H9 (cell line): Measurements from ENCODE around the gene STK32C. TPM values are rescaled to one million over a fixed set of nuclear protein-coding genes. Genes with fewer than 3 reads are reported as not detected.

Experiments used
- DNase-seq: peaks from one replicate; pipeline ENCODE4 v3.0.0-alpha.2; 2017
- H2AFZ ChIP-seq: one replicate; pipeline ENCODE4 v1.6.1; 2013; ENCODE audit warnings: mild to moderate bottlenecking, low read length, control low read depth, moderate library complexity
- H2AK5ac ChIP-seq: 2 replicates; pipeline ENCODE4 v1.6.1; 2013; ENCODE audit warnings: low read length, control low read depth, mixed read lengths; ENCODE audit not compliant: insufficient read length
- H2BK120ac ChIP-seq: one replicate; pipeline ENCODE4 v1.6.1; 2013; ENCODE audit warnings: low read depth, mild to moderate bottlenecking, low read length, control low read depth, inconsistent platforms; ENCODE audit not compliant: poor library complexity, severe bottlenecking
- H2BK12ac ChIP-seq: 2 replicates; pipeline ENCODE4 v1.6.1; 2013; ENCODE audit warnings: low read length, control low read depth, mixed read lengths, low read depth; ENCODE audit not compliant: insufficient read length
- H2BK15ac ChIP-seq: 2 replicates; pipeline ENCODE4 v1.6.1; 2013; ENCODE audit warnings: low read depth, low read length, control low read depth
- H2BK20ac ChIP-seq: one replicate; pipeline ENCODE4 v1.6.1; 2013; ENCODE audit warnings: low read depth, mild to moderate bottlenecking, low read length, control low read depth, inconsistent platforms; ENCODE audit not compliant: poor library complexity, severe bottlenecking
- H2BK5ac ChIP-seq: 2 replicates; pipeline ENCODE4 v1.6.1; 2013; ENCODE audit warnings: low read length, control low read depth, mixed read lengths; ENCODE audit not compliant: insufficient read length
- H3K14ac ChIP-seq: 2 replicates; pipeline ENCODE4 v1.6.1; 2013; ENCODE audit warnings: low read length, control low read depth; ENCODE audit not compliant: insufficient read depth
- H3K18ac ChIP-seq: 2 replicates; pipeline ENCODE4 v1.6.1; 2013; ENCODE audit warnings: low read depth, mild to moderate bottlenecking, mixed read lengths, low read length, control low read depth; ENCODE audit not compliant: insufficient read length
- H3K23ac ChIP-seq: 2 replicates; pipeline ENCODE4 v1.6.1; 2013; ENCODE audit warnings: low read length, control low read depth, mixed read lengths, low read depth; ENCODE audit not compliant: insufficient read length
- H3K23me2 ChIP-seq: 2 replicates; pipeline ENCODE4 v1.6.1; 2013; ENCODE audit warnings: low read depth, mild to moderate bottlenecking, mixed read lengths, low read length, control low read depth; ENCODE audit not compliant: insufficient read length, poor library complexity, severe bottlenecking
- H3K27ac ChIP-seq: 2 replicates; pipeline ENCODE4 v1.5.1; 2013; ENCODE audit warnings: low read length, control low read depth, mixed read lengths, low read depth; ENCODE audit not compliant: insufficient read length
- H3K27me3 ChIP-seq: 2 replicates; pipeline ENCODE4 v1.6.1; 2013; ENCODE audit warnings: low read length, control low read depth, inconsistent platforms; ENCODE audit not compliant: insufficient read depth
- H3K4ac ChIP-seq: 2 replicates; pipeline ENCODE4 v1.6.1; 2013; ENCODE audit warnings: low read depth, mild to moderate bottlenecking, control low read depth, inconsistent platforms, low read length, moderate library complexity
- H3K4me1 ChIP-seq: 2 replicates; pipeline ENCODE4 v1.6.1; 2013; ENCODE audit warnings: low read length, control low read depth, inconsistent platforms; ENCODE audit not compliant: insufficient read depth
- H3K4me2 ChIP-seq: 2 replicates; pipeline ENCODE4 v1.6.1; 2013; ENCODE audit warnings: low read length, control low read depth, mixed read lengths; ENCODE audit not compliant: insufficient read length, insufficient read depth
- H3K56ac ChIP-seq: 2 replicates; pipeline ENCODE4 v1.6.1; 2013; ENCODE audit warnings: low read depth, mild to moderate bottlenecking, mixed read lengths, low read length, control low read depth; ENCODE audit not compliant: insufficient read length
- H3K79me1 ChIP-seq: 2 replicates; pipeline ENCODE4 v1.6.1; 2013; ENCODE audit warnings: low read depth, mild to moderate bottlenecking, moderate library complexity, low read length, control low read depth, inconsistent platforms; ENCODE audit not compliant: insufficient read depth, poor library complexity, severe bottlenecking
- H3K79me2 ChIP-seq: 2 replicates; pipeline ENCODE4 v1.6.1; 2013; ENCODE audit warnings: low read length, control low read depth, inconsistent platforms; ENCODE audit not compliant: insufficient read depth
- H3K9ac ChIP-seq: 2 replicates; pipeline ENCODE4 v1.6.1; 2013; ENCODE audit warnings: low read length, control low read depth, mixed read lengths; ENCODE audit not compliant: insufficient read length; ENCODE audit errors: extremely low read depth
- H3K9me3 ChIP-seq: one replicate; pipeline ENCODE4 v1.6.1; 2013; ENCODE audit warnings: low read depth, low read length, inconsistent platforms; ENCODE audit not compliant: control insufficient read depth
- H3T11ph ChIP-seq: one replicate; pipeline ENCODE4 v1.6.1; 2013; ENCODE audit warnings: mild to moderate bottlenecking, low read length, control low read depth, inconsistent platforms
- H4K20me1 ChIP-seq: one replicate; pipeline ENCODE4 v1.6.1; 2013; ENCODE audit not compliant: control insufficient read depth, insufficient read length, insufficient read depth
- H4K5ac ChIP-seq: 2 replicates; pipeline ENCODE4 v1.6.1; 2013; ENCODE audit warnings: low read depth, mild to moderate bottlenecking, mixed read lengths, low read length, control low read depth; ENCODE audit not compliant: insufficient read length
- H4K8ac ChIP-seq: replicated peaks from 2 replicates; pipeline ENCODE4 v1.6.1; 2013; ENCODE audit warnings: low read length, control low read depth, mixed read lengths, low read depth; ENCODE audit not compliant: insufficient read length
- H4K91ac ChIP-seq: 2 replicates; pipeline ENCODE4 v1.6.1; 2013; ENCODE audit warnings: low read depth, mild to moderate bottlenecking, moderate library complexity, mixed read lengths, low read length, control low read depth; ENCODE audit not compliant: insufficient read length
- H3K27ac Mint-ChIP-seq, 3 experiments: 2 replicates in 2 of 3; 3 replicates in 1 of 3; pipeline ENCODE4 v1.8.0; 2020 to 2021; ENCODE audit warnings: mixed read lengths in 3 of 3, mild to moderate bottlenecking in 1 of 3, moderate library complexity in 1 of 3
- H3K27me3 Mint-ChIP-seq: 2 replicates; pipeline ENCODE4 v1.8.0; 2021; ENCODE audit warnings: low read depth, mild to moderate bottlenecking, moderate library complexity, mixed read lengths
- H3K36me3 Mint-ChIP-seq, 3 experiments: 2 replicates in 2 of 3; 3 replicates in 1 of 3; pipeline ENCODE4 v1.8.0; 2020 to 2021; ENCODE audit warnings: low read depth in 3 of 3, mixed read lengths in 3 of 3; ENCODE audit not compliant: insufficient read depth in 1 of 3
- H3K4me1 Mint-ChIP-seq, 2 experiments: 2 replicates each; pipeline ENCODE4 v1.8.0; 2020; ENCODE audit warnings: mixed read lengths in 2 of 2
- H3K4me3 Mint-ChIP-seq, 2 experiments: 2 replicates in 1 of 2; 3 replicates in 1 of 2; pipeline ENCODE4 v1.8.0; 2020 to 2021; ENCODE audit warnings: mild to moderate bottlenecking in 2 of 2, mixed read lengths in 2 of 2, moderate library complexity in 1 of 2
- H3K9me3 Mint-ChIP-seq, 2 experiments: 2 replicates in 1 of 2; 3 replicates in 1 of 2; pipeline ENCODE4 v1.8.0; 2020; ENCODE audit warnings: mild to moderate bottlenecking in 2 of 2, mixed read lengths in 2 of 2, moderate library complexity in 1 of 2
- CTCF ChIP-seq: fragments of 200-600 bp; sonication (generic); conservative IDR thresholded peaks from 3 replicates; pipeline ENCODE4 v1.8.0; 2021; ENCODE audit warnings: antibody characterized with exemption, mild to moderate bottlenecking
- WGBS: extraction: QIAGEN DNeasy Blood & Tissue Kit; methylation state at CpG from one replicate; pipeline ENCODE4 v1.1.7; 2013; ENCODE audit warnings: missing lambda C conversion rate, low lambda C conversion rate, mixed read lengths; ENCODE audit not compliant: insufficient read length; ENCODE audit errors: extremely low coverage; 5-methylcytosine and 5-hydroxymethylcytosine counted together
- total RNA-seq: library from RNA; stranded (reverse); gene quantifications from 2 replicates; pipeline ENCODE4 v1.2.1, GENCODE V29; 2021

Gene STK32C
- total RNA-seq, 1 experiment from 2014 or later: 11.3 TPM

GRCh38 chr10:132200344-132201110 lies 107.2 kb downstream of the STK32C start:
- TF ChIP-seq CTCF: no peak
- H2BK5ac ChIP-seq: no peak overlapping the region
- no peaks in the 10 kb centered on the region for H3K27me3 ChIP-seq
- no peaks in the 10 kb centered on the region for H3K4me1 ChIP-seq
- H3K23me2 ChIP-seq: no peaks in the 10 kb centered on the region
- H3K79me2 ChIP-seq: no peaks in the 10 kb centered on the region
- H2BK12ac ChIP-seq: no peak overlapping the region
- H4K20me1 ChIP-seq: no peaks in the 10 kb centered on the region
- no peak overlapping the region for H2BK20ac ChIP-seq
- H2BK15ac ChIP-seq: no peak overlapping the region
- H3K9ac ChIP-seq: no peak overlapping the region
- H4K91ac ChIP-seq: no peak overlapping the region
- no peak overlapping the region for H3T11ph ChIP-seq
- no peak overlapping the region for H3K18ac ChIP-seq
- no peaks in the 10 kb centered on the region for H3K79me1 ChIP-seq
- no peak overlapping the region for H3K27ac ChIP-seq
- no peak overlapping the region for H3K27ac Mint-ChIP-seq
- no peak overlapping the region for H2BK120ac ChIP-seq
- H3K27me3 Mint-ChIP-seq: no peaks in the 10 kb centered on the region
- no peak overlapping the region for H3K4me3 Mint-ChIP-seq
- H3K4me1 Mint-ChIP-seq: no peaks in the 10 kb centered on the region
- no peak overlapping the region for H4K8ac ChIP-seq
- H3K4ac ChIP-seq: no peak overlapping the region
- H2AK5ac ChIP-seq: no peak overlapping the region
- no CpG with 5 or more reads among the region's 35 CpGs for WGBS
- H3K56ac ChIP-seq: no peak overlapping the region
- H3K36me3 Mint-ChIP-seq: peaks cover 0 to 5% (median 0%) of the 10 kb centered on the region in 3 experiments; a peak in 2 of 7 replicates
- H3K23ac ChIP-seq: no peak overlapping the region
- no peaks in the 10 kb centered on the region for H3K9me3 Mint-ChIP-seq
- DNase-seq: no peak
- H2AFZ ChIP-seq: no peak overlapping the region
- H3K9me3 ChIP-seq: no peaks in the 10 kb centered on the region
- H3K14ac ChIP-seq: no peak overlapping the region
- H4K5ac ChIP-seq: no peak overlapping the region
- no peak overlapping the region for H3K4me2 ChIP-seq
